NCI-H524 treated with DMSO at 0.1 percent for 48 hours (cell line): ENCODE data around the gene DCD.
"Not testable (repeated sequence)": the region's sequence is repeated elsewhere in the genome, so short reads cannot be mapped to it uniquely, and the experiment has no call there.

ENCODE experiments used
- DNase-seq: peaks from one replicate; lab custom pipeline; 2025; lab: John Stamatoyannopoulos, UW

DCD gene

GRCh38 chr12:54648265-54648664 lies at the start of gene DCD:
Gene DCD, minus strand, starts transcription at chr12:54648365. Its CDS starts 62 bp downstream, at chr12:54648303.
- no peak for DNase-seq

- no peak for DNase-seq
Measured at GRCh38 chr12:54697851-54698250, 49.7 kb upstream of the DCD start.

GRCh38 chr12:54692353-54692752 lies 44.2 kb upstream of the DCD start:
- no peak for DNase-seq

GRCh38 chr12:54689984-54690383 lies 41.8 kb upstream of the DCD start:
- no peak for DNase-seq

- no peak for DNase-seq
Measured at GRCh38 chr12:54689034-54689372, 40.8 kb upstream of the DCD start.

- no peak for DNase-seq
Measured at GRCh38 chr12:54688309-54689033, 40.3 kb upstream of the DCD start.

- no peak for DNase-seq
Measured at GRCh38 chr12:54684636-54685630, 36.8 kb upstream of the DCD start.

GRCh38 chr12:54683398-54683797 lies 35.2 kb upstream of the DCD start:
- DNase-seq = no peak

GRCh38 chr12:54682674-54683073 lies 34.5 kb upstream of the DCD start:
- DNase-seq = no peak

- no peak for DNase-seq
Measured at GRCh38 chr12:54680374-54680773, 32.2 kb upstream of the DCD start.

- DNase-seq = no peak
Measured at GRCh38 chr12:54678131-54678530, 30.0 kb upstream of the DCD start.

GRCh38 chr12:54667945-54668344 lies 19.8 kb upstream of the DCD start:
- DNase-seq = no peak

- no peak for DNase-seq
Measured at GRCh38 chr12:54666008-54666407, 17.8 kb upstream of the DCD start.

- not testable (repeated sequence) for DNase-seq
Measured at GRCh38 chr12:54665022-54665635, 17.0 kb upstream of the DCD start.

GRCh38 chr12:54663603-54664002 lies 15.4 kb upstream of the DCD start:
- no peak for DNase-seq

GRCh38 chr12:54662026-54662425 lies 13.9 kb upstream of the DCD start:
- no peak for DNase-seq

- no peak for DNase-seq
Measured at GRCh38 chr12:54661048-54661447, 12.9 kb upstream of the DCD start.

- DNase-seq = no peak
Measured at GRCh38 chr12:54660320-54660962, 12.3 kb upstream of the DCD start.

- DNase-seq = no peak
Measured at GRCh38 chr12:54658306-54659264, 10.4 kb upstream of the DCD start.

- no peak for DNase-seq
Measured at GRCh38 chr12:54657105-54657607, 9.0 kb upstream of the DCD start.

GRCh38 chr12:54654926-54655325 lies 6.8 kb upstream of the DCD start:
- no peak for DNase-seq
